ENCODE results near the gene EEIG1.

DNA sequence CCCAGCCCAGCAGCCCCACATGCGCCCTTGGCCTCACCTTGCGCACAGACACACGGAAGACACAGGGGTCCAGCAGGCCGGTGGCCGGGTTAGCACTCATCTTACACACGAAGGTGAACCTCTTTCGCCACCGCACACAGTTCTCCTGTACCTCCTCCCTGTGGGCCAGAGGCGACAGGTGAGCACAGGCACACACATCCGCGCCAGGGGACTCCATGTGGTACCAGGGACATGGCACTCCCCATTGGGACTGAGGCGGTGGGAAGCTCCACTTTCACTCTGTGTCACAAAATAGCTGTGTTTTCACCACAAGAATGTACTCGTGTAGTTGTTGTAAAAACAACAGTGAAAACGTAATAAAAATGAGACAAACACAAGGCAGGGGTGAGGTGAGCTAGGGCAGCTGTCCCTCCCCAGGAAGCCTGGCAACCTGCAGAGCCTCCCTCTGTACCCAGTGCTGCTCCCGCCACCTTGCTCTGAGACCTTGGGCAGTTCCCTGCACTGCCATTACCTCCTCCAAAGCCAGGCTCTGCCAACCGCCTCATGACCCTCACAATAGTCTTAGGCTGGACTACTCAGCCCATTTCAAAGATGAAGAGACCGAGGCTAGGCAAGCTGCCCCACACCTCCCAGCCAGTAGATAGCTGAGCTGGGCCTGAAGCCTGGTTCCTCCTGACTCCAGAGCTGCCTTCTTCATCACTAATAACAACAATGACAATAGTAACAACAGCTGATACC, 26.9 kb downstream of the EEIG1 start:
- TF ChIP-seq EZH2phosphoT487 (IDR thresholded peaks at IDR 0.05; ENCODE audit: unreplicated experiment) (no peak), EZH2 (IDR thresholded peaks at IDR 0.05; ENCODE audit: low read depth, unreplicated experiment) (no peak), POLR2AphosphoS5 (IDR thresholded peaks at IDR 0.05; ENCODE audit: low read depth) (no peak), JUNB (IDR thresholded peaks at IDR 0.05; ENCODE audit: unreplicated experiment) (no peak), STAT1 (IDR thresholded peaks at IDR 0.05; ENCODE audit: unreplicated experiment) (no peak), NANOG (IDR thresholded peaks at IDR 0.05; ENCODE audit: borderline replicate concordance) (no peak)
- TF ChIP-seq, protein P1, sequence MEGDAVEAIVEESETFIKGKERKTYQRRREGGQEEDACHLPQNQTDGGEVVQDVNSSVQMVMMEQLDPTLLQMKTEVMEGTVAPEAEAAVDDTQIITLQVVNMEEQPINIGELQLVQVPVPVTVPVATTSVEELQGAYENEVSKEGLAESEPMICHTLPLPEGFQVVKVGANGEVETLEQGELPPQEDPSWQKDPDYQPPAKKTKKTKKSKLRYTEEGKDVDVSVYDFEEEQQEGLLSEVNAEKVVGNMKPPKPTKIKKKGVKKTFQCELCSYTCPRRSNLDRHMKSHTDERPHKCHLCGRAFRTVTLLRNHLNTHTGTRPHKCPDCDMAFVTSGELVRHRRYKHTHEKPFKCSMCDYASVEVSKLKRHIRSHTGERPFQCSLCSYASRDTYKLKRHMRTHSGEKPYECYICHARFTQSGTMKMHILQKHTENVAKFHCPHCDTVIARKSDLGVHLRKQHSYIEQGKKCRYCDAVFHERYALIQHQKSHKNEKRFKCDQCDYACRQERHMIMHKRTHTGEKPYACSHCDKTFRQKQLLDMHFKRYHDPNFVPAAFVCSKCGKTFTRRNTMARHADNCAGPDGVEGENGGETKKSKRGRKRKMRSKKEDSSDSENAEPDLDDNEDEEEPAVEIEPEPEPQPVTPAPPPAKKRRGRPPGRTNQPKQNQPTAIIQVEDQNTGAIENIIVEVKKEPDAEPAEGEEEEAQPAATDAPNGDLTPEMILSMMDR (conservative IDR thresholded peaks at IDR 0.05; ENCODE audit: low read depth in 2 of 2): no peak
- TF ChIP-seq, protein P2, sequence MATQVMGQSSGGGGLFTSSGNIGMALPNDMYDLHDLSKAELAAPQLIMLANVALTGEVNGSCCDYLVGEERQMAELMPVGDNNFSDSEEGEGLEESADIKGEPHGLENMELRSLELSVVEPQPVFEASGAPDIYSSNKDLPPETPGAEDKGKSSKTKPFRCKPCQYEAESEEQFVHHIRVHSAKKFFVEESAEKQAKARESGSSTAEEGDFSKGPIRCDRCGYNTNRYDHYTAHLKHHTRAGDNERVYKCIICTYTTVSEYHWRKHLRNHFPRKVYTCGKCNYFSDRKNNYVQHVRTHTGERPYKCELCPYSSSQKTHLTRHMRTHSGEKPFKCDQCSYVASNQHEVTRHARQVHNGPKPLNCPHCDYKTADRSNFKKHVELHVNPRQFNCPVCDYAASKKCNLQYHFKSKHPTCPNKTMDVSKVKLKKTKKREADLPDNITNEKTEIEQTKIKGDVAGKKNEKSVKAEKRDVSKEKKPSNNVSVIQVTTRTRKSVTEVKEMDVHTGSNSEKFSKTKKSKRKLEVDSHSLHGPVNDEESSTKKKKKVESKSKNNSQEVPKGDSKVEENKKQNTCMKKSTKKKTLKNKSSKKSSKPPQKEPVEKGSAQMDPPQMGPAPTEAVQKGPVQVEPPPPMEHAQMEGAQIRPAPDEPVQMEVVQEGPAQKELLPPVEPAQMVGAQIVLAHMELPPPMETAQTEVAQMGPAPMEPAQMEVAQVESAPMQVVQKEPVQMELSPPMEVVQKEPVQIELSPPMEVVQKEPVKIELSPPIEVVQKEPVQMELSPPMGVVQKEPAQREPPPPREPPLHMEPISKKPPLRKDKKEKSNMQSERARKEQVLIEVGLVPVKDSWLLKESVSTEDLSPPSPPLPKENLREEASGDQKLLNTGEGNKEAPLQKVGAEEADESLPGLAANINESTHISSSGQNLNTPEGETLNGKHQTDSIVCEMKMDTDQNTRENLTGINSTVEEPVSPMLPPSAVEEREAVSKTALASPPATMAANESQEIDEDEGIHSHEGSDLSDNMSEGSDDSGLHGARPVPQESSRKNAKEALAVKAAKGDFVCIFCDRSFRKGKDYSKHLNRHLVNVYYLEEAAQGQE (IDR thresholded peaks at IDR 0.05; ENCODE audit: unreplicated experiment): no peak
